Neural progenitor cell (in vitro differentiated cells): ENCODE results near the gene LY6G6D.

Experiments
- EZH2 ChIP-seq: fragments of 200-600 bp; sonication (generic); IDR thresholded peaks from 2 replicates; pipeline ENCODE4 v1.6.1; 2017; ENCODE audit warnings: antibody characterized with exemption, mild to moderate bottlenecking, moderate library complexity
- EZH2phosphoT487 ChIP-seq: fragments of 200-600 bp; sonication (generic); IDR thresholded peaks from 2 replicates; pipeline ENCODE4 v1.6.1; 2017; ENCODE audit warnings: antibody characterized with exemption
- TF ChIP-seq, protein P1 (sequence below): fragments of 200-600 bp; sonication (generic); IDR thresholded peaks from 2 replicates; pipeline ENCODE4 v1.5.1; 2017; ENCODE audit warnings: antibody characterized with exemption, mild to moderate bottlenecking

GRCh38 chr6:31737991-31738979, 23.1 kb downstream of the LY6G6D start:
- TF ChIP-seq, protein P1, sequence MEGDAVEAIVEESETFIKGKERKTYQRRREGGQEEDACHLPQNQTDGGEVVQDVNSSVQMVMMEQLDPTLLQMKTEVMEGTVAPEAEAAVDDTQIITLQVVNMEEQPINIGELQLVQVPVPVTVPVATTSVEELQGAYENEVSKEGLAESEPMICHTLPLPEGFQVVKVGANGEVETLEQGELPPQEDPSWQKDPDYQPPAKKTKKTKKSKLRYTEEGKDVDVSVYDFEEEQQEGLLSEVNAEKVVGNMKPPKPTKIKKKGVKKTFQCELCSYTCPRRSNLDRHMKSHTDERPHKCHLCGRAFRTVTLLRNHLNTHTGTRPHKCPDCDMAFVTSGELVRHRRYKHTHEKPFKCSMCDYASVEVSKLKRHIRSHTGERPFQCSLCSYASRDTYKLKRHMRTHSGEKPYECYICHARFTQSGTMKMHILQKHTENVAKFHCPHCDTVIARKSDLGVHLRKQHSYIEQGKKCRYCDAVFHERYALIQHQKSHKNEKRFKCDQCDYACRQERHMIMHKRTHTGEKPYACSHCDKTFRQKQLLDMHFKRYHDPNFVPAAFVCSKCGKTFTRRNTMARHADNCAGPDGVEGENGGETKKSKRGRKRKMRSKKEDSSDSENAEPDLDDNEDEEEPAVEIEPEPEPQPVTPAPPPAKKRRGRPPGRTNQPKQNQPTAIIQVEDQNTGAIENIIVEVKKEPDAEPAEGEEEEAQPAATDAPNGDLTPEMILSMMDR: peak; percentile 39
- TF ChIP-seq EZH2: no peak
- TF ChIP-seq EZH2phosphoT487: no peak
